ENCODE results near the gene RASSF3. TPM values are rescaled to one million over a fixed set of nuclear protein-coding genes. Genes with fewer than 3 reads are reported as not detected.
A peak's percentile ranks its signal among the peaks of the same experiment; 100 is the strongest.

Gene RASSF3
- total RNA-seq, 2 donors from 2014 or later = 40.6 to 55.7 TPM

GRCh38 chr12:64671681-64672080 is 61.4 kb downstream of the RASSF3 start:
- Histone ChIP-seq H3K4me3 (no peak overlapping the region), H3K27ac (peak overlapping the region; percentile 14 to 48), H3K27me3 (replicated peaks; ENCODE audit: insufficient read depth) (no peaks in the 10 kb centered on the region), H3K9me3 (no peaks in the 10 kb centered on the region), H3K4me1 (replicated peaks) (peaks cover 5% of the 10 kb centered on the region), H3K36me3 (no peaks in the 10 kb centered on the region)
- intact Hi-C loops (cut with DNase I) = loop anchor here (5.0 kb wide), 1 partner anchor 59 kb away; the partner anchor contains the start of gene RASSF3
- no peak for DNase-seq (ENCODE audit: low spot score)
- WGBS = 43% methylated on average over 4 of the region's 4 CpGs
- no peak for TF ChIP-seq POLR2A (IDR thresholded peaks at IDR 0.05)
- TF ChIP-seq POLR2AphosphoS5 (IDR thresholded peaks at IDR 0.05) = no peak
- no peak for TF ChIP-seq CTCF (IDR thresholded peaks at IDR 0.05)

GRCh38 chr12:64672925-64673409 is 62.7 kb downstream of the RASSF3 start:
- TF ChIP-seq POLR2A (IDR thresholded peaks at IDR 0.05) (no peak), POLR2AphosphoS5 (IDR thresholded peaks at IDR 0.05) (no peak), CTCF (IDR thresholded peaks at IDR 0.05) (no peak)
- WGBS = 32% methylated on average over 8 of the region's 8 CpGs
- H3K4me3 ChIP-seq = no peak overlapping the region
- DNase-seq (ENCODE audit: low spot score) = no peak
- no peaks in the 10 kb centered on the region for H3K27me3 ChIP-seq (replicated peaks; ENCODE audit: insufficient read depth)
- no peaks in the 10 kb centered on the region for H3K36me3 ChIP-seq
- no peaks in the 10 kb centered on the region for H3K9me3 ChIP-seq
- peaks cover 5% of the 10 kb centered on the region for H3K4me1 ChIP-seq (replicated peaks)
- H3K27ac ChIP-seq = peak overlapping the region in 1 of 2 donors; percentile 30
- intact Hi-C loops (cut with DNase I) = loop anchor here (5.0 kb wide), 1 partner anchor 61 kb away; the partner anchor contains the start of gene RASSF3

- TF ChIP-seq POLR2A (IDR thresholded peaks at IDR 0.05) = no peak
- no peak for TF ChIP-seq POLR2AphosphoS5 (IDR thresholded peaks at IDR 0.05)
- TF ChIP-seq CTCF (IDR thresholded peaks at IDR 0.05) = no peak
- H3K4me3 ChIP-seq = no peak overlapping the region
- 65% methylated on average over 9 of the region's 9 CpGs for WGBS
- no peak for DNase-seq (ENCODE audit: low spot score)
- no peaks in the 10 kb centered on the region for H3K9me3 ChIP-seq
- intact Hi-C loops (cut with DNase I) = loop anchor here (5.0 kb wide), 1 partner anchor 61 kb away; the partner anchor contains the start of gene RASSF3
- H3K36me3 ChIP-seq = no peaks in the 10 kb centered on the region
- peak overlapping the region in 1 of 2 donors; percentile 9 for H3K27ac ChIP-seq
- no peaks in the 10 kb centered on the region for H3K27me3 ChIP-seq (replicated peaks; ENCODE audit: insufficient read depth)
- peaks cover 5% of the 10 kb centered on the region for H3K4me1 ChIP-seq (replicated peaks)
Observed at GRCh38 chr12:64673490-64674169, 63.3 kb downstream of the RASSF3 start.

DNA sequence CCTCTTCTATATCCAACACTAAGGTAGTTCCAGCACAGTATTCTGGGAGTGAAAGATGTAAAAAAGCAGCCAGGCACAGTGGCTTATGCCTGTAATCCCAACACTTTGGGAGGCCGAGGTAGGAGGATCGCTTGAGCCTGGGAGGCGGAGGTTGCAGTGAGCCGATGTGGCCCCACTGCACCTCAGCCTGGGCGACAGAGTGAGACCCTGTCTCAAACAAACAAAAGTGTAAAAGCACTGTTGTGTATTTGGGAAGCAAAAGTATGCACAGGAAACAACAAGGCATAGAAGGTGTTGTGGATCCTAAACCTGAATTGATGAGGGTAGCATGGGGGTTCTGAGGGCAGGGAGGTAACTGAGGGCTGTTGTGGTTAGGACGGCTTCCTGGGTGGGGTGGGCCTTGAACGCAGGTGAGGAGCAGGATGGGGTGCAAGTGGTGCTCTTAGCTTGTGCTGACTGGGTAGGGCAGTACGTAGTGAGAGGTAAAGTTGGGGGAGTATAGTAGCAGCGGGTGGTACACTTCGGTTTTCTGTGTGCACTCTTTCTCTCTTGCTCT is 64.2 kb downstream of the RASSF3 start:
- Histone ChIP-seq H3K4me3 (no peak overlapping the region), H3K36me3 (no peaks in the 10 kb centered on the region), H3K27me3 (replicated peaks; ENCODE audit: insufficient read depth) (no peaks in the 10 kb centered on the region), H3K4me1 (replicated peaks) (peaks cover 5% of the 10 kb centered on the region), H3K9me3 (no peaks in the 10 kb centered on the region), H3K27ac (peak overlapping the region in 1 of 2 donors; percentile 30)
- DNase-seq (ENCODE audit: low spot score) = no peak
- intact Hi-C loops (cut with DNase I) = loop anchor here (5.0 kb wide), 1 partner anchor 62 kb away; the partner anchor contains the start of gene RASSF3
- WGBS = 90% methylated on average over 10 of the region's 10 CpGs
- no peak for TF ChIP-seq POLR2AphosphoS5 (IDR thresholded peaks at IDR 0.05)
- no peak for TF ChIP-seq CTCF (IDR thresholded peaks at IDR 0.05)
- TF ChIP-seq POLR2A (IDR thresholded peaks at IDR 0.05) = no peak
